DND-41 (cell line): ENCODE data around the gene MICB.

Experiments
- ATAC-seq: fragments of 200-7000 bp; cut with Tn5 transposase; 3 replicates; pipeline ENCODE4 v1.9.1; 2021; ENCODE audit warnings: low read depth; ENCODE audit not compliant: insufficient read depth
- DNase-seq: peaks from one replicate; pipeline ENCODE4 v3.0.0-alpha.2; 2020
- H2AFZ ChIP-seq: 2 replicates; pipeline ENCODE4 v1.6.0; 2012; ENCODE audit warnings: low read depth, low read length
- H3K27ac ChIP-seq: 2 replicates; pipeline ENCODE4 v1.5.1; 2012; ENCODE audit warnings: low read length, inconsistent platforms
- H3K27me3 ChIP-seq: fragments of 200-600 bp; sonication (generic); 2 replicates; pipeline ENCODE4 v1.6.0; 2012; ENCODE audit warnings: low read length, mild to moderate bottlenecking, inconsistent platforms; ENCODE audit not compliant: insufficient read depth, poor library complexity
- H3K36me3 ChIP-seq: 2 replicates; pipeline ENCODE4 v1.5.1; 2012; ENCODE audit warnings: low read length, inconsistent platforms; ENCODE audit not compliant: insufficient read depth
- H3K4me1 ChIP-seq: 2 replicates; pipeline ENCODE4 v1.5.1; 2012; ENCODE audit warnings: mild to moderate bottlenecking, low read length; ENCODE audit not compliant: insufficient read depth
- H3K4me2 ChIP-seq: 2 replicates; pipeline ENCODE4 v1.6.0; 2012; ENCODE audit warnings: mild to moderate bottlenecking, moderate library complexity, low read length, inconsistent platforms; ENCODE audit not compliant: insufficient read depth
- H3K4me3 ChIP-seq, 2 experiments: fragments of 200-600 bp in 1 of 2; shearing (Covaris generic) in 1 of 2; 2 replicates each; pipeline ENCODE4 v1.5.1; 2012 to 2016; ENCODE audit warnings: inconsistent platforms in 2 of 2, low read length in 2 of 2, mild to moderate bottlenecking in 2 of 2, low read depth in 1 of 2, moderate library complexity in 1 of 2
- H3K79me2 ChIP-seq: 2 replicates; pipeline ENCODE4 v1.6.0; 2012; ENCODE audit warnings: low read length, inconsistent platforms; ENCODE audit not compliant: insufficient read depth
- H3K9ac ChIP-seq: 2 replicates; pipeline ENCODE4 v1.6.0; 2012; ENCODE audit warnings: low read depth, mild to moderate bottlenecking, inconsistent platforms, low read length, moderate library complexity
- H3K9me3 ChIP-seq: 2 replicates; pipeline ENCODE4 v1.5.1; 2012; ENCODE audit warnings: low read length, moderate library complexity, mild to moderate bottlenecking, inconsistent platforms; ENCODE audit not compliant: insufficient read depth, severe bottlenecking
- H4K20me1 ChIP-seq: 2 replicates; pipeline ENCODE4 v1.6.0; 2012; ENCODE audit warnings: low read length; ENCODE audit not compliant: insufficient read depth
- EZH2 ChIP-seq: IDR thresholded peaks from 3 replicates; pipeline ENCODE4 v1.6.1; 2012; ENCODE audit warnings: borderline replicate concordance, low read depth, mild to moderate bottlenecking, moderate library complexity, low read length, inconsistent platforms; ENCODE audit not compliant: severe bottlenecking
- TF ChIP-seq, protein P1 (sequence below): IDR thresholded peaks from 2 replicates; pipeline ENCODE4 v1.5.1; 2012; ENCODE audit warnings: borderline replicate concordance, low read length, moderate library complexity, mild to moderate bottlenecking; ENCODE audit not compliant: poor library complexity, severe bottlenecking; ENCODE audit errors: extremely low read depth

Gene MICB

DNA sequence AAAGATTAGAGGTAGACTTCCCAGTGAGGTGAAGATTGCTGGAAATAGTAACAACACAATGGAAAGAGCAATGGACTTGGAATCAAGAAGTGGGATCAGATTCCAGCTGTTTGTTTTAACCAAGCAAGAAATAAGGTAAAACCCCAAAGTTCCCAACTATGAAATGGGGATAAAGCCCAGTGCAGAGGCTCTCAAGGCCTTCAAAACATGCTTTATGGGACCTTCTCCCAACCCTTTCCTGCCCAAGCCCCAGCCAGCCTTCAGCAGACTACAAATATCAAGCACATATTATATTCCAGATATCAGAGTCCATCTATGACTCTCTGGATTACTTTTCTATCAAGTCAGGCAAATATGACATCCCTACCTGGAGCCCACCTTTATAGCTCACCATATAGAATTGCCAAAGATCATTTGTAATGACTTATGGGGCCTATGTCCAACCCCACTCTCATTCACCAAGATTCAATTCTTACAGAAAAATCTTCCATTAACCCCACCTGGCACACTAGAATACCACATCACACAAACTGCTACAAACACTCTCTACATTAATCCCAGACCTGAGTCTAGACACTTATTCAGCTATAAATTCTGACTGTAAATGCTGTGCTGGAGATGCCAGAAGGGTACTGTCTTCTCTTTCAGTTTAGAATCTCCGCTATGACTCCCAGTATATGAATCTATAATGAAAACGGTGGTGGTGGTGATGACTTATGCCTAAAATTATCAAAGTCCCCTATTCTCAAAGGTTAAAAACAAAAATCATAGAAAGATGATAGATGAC is 37.8 kb downstream of the MICB start:
- Histone ChIP-seq H3K36me3 (peaks cover 100% of the 10 kb centered on the region), H3K4me1 (peaks cover 41% of the 10 kb centered on the region), H3K4me2 (no peak overlapping the region; the same call in 1 of the 2 replicates), H3K9me3 (no peaks in the 10 kb centered on the region), H4K20me1 (peaks cover 94% of the 10 kb centered on the region), H3K27me3 (no peaks in the 10 kb centered on the region), H3K4me3 (no peak overlapping the region), H3K79me2 (peaks cover 74% of the 10 kb centered on the region), H3K27ac (no peak overlapping the region), H3K9ac (no peak overlapping the region), H2AFZ (no peak overlapping the region)
- TF ChIP-seq, protein P1, sequence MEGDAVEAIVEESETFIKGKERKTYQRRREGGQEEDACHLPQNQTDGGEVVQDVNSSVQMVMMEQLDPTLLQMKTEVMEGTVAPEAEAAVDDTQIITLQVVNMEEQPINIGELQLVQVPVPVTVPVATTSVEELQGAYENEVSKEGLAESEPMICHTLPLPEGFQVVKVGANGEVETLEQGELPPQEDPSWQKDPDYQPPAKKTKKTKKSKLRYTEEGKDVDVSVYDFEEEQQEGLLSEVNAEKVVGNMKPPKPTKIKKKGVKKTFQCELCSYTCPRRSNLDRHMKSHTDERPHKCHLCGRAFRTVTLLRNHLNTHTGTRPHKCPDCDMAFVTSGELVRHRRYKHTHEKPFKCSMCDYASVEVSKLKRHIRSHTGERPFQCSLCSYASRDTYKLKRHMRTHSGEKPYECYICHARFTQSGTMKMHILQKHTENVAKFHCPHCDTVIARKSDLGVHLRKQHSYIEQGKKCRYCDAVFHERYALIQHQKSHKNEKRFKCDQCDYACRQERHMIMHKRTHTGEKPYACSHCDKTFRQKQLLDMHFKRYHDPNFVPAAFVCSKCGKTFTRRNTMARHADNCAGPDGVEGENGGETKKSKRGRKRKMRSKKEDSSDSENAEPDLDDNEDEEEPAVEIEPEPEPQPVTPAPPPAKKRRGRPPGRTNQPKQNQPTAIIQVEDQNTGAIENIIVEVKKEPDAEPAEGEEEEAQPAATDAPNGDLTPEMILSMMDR = no peak
- no peak for TF ChIP-seq EZH2
- no peak for DNase-seq
- ATAC-seq = no peak

DNA sequence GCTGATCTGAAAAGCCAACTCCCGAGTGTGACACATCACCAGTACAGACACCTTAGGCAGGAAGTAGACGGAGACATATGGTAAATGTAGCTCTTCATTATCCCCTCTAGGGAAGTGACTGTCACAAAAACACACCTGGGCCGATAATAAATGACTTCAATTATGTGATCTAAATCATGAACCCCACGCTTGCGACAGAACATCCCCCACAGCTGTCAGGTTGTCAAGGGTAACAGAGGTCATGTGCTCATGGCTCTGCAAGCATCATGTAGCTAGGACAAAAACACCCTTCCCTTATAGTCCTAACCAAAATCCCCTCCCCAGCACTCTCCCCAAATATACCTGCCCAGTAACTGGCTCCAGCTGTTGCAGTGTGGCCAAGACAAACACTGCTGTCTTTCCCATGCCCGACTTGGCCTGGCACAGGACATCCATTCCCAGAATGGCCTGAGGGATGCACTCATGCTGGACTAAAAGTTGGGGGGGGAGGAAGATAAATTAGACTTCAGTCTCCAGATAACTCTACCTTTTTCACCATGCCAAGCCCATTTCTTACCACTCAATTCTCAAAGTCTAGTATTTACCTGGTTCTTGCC is 41.0 kb downstream of the MICB start:
- TF ChIP-seq, protein P1 = no peak
- TF ChIP-seq EZH2 = no peak
- Histone ChIP-seq H3K4me3 (peak overlapping the region in 1 of 2 experiments; percentile 72; a peak in 2 of 4 replicates), H3K36me3 (peaks cover 76% of the 10 kb centered on the region), H3K27ac (no peak overlapping the region), H4K20me1 (peaks cover 69% of the 10 kb centered on the region), H2AFZ (no peak overlapping the region), H3K9ac (peak overlapping the region; percentile 87), H3K27me3 (no peaks in the 10 kb centered on the region), H3K4me1 (peaks cover 53% of the 10 kb centered on the region), H3K9me3 (no peaks in the 10 kb centered on the region), H3K4me2 (peak overlapping the region; percentile 91), H3K79me2 (peaks cover 98% of the 10 kb centered on the region)
- ATAC-seq = no peak
- DNase-seq = no peak

DNA sequence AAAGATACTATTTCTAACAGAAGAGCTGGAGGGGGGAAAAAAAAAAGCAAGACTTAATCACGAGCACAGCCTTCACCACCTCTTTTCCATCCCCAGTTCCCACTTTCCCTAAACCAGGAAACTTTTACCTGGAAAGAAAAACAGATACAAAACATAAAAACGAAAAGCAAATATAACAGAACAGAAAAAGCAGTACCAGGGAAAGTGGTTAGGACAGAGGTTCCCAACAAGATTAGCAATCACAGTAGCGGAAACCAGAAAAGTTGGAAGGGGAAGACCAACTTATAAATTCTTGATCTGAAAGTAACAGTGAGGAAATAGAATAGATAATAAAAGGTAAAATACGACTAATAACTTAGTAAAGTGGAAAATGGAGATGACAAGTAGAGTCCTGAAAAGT is 42.7 kb downstream of the MICB start:
- Histone ChIP-seq H3K27ac (peak overlapping the region; percentile 98), H2AFZ (no peak overlapping the region), H3K36me3 (peaks cover 58% of the 10 kb centered on the region), H3K79me2 (peaks cover 80% of the 10 kb centered on the region), H3K9ac (peak overlapping the region; percentile 87), H3K4me1 (peaks cover 55% of the 10 kb centered on the region), H3K9me3 (no peaks in the 10 kb centered on the region), H4K20me1 (peaks cover 52% of the 10 kb centered on the region), H3K27me3 (no peaks in the 10 kb centered on the region), H3K4me3 (peak overlapping the region; percentile 72 to 80), H3K4me2 (peak overlapping the region; percentile 91)
- TF ChIP-seq, protein P1 = no peak
- TF ChIP-seq EZH2 = no peak
- DNase-seq = no peak
- ATAC-seq = no peak
